NCI-H146 treated with DMSO at 0.1 percent for 48 hours (cell line): ENCODE results near the gene IGFBP1.
"Not testable (repeated sequence)": the region's sequence is repeated elsewhere in the genome, so short reads cannot be mapped to it uniquely, and the experiment has no call there.

Experiments used
- DNase-seq: peaks from one replicate; lab custom pipeline; 2025; ENCODE audit not compliant: unreplicated experiment; lab: John Stamatoyannopoulos, UW

IGFBP1 gene

GRCh38 chr7:45930967-45931366 lies 42.7 kb downstream of the IGFBP1 start:
- no peak for DNase-seq

GRCh38 chr7:45937301-45937700 lies 49.0 kb downstream of the IGFBP1 start:
- DNase-seq, result no peak

GRCh38 chr7:45937862-45938261 lies 49.6 kb downstream of the IGFBP1 start:
- no peak for DNase-seq

GRCh38 chr7:45938626-45939302 lies 50.5 kb downstream of the IGFBP1 start:
- DNase-seq, result no peak

- no peak for DNase-seq
Measured at GRCh38 chr7:45939574-45939973, 51.3 kb downstream of the IGFBP1 start.

GRCh38 chr7:45940237-45940781 lies 52.0 kb downstream of the IGFBP1 start:
- DNase-seq, result not testable (repeated sequence)

- DNase-seq, result no peak
Measured at GRCh38 chr7:45940939-45941338, 52.7 kb downstream of the IGFBP1 start.
